A549 (cell line): ENCODE results near the gene TBC1D23. TPM values are rescaled to one million over a fixed set of nuclear protein-coding genes. Genes with fewer than 3 reads are reported as not detected.

Experiments used
- ATAC-seq, 2 experiments: fragments of 200-7000 bp in 1 of 2; fragments of >200 bp in 1 of 2; cut with Nextera tagmentation in 1 of 2; cut with Tn5 transposase in 1 of 2; 3 replicates each; pipeline versions ENCODE4 v1.8.0 to v1.9.1; 2018 to 2020; ENCODE audit warnings: mild to moderate bottlenecking in 1 of 2, moderate library complexity in 1 of 2
- CTCF ChIA-PET: fragments of 300-600 bp; sonication (Branson Sonifier 250); formaldehyde crosslinking; extraction: SDS; loops from one replicate; lab custom pipeline; 2021; ENCODE audit warnings: antibody characterized with exemption, inconsistent platforms; lab: Yijun Ruan, JAX
- POLR2A ChIA-PET: fragments of 350-600 bp; formaldehyde crosslinking; extraction: SDS; loops from one replicate; lab custom pipeline; 2021; ENCODE audit warnings: antibody characterized with exemption, inconsistent platforms; lab: Yijun Ruan, JAX
- DNase-seq, 2 experiments: peaks; one replicate each; pipeline versions ENCODE4 v3.0.0 to v3.0.0-alpha.2; 2011 to 2016; ENCODE audit warnings: low read depth in 1 of 2, low spot score in 1 of 2
- FAIRE-seq: peaks from 2 replicates; lab custom pipeline; 2011; peaks lifted over from hg19 to GRCh38; lab: Jason Lieb, UNC
- H3K27ac ChIP-seq, 2 experiments: fragments of >200 bp; sonication (Bioruptor Twin); formaldehyde crosslinking; 3 replicates each; pipeline ENCODE4 v1.5.1; 2016 to 2017
- H3K4me1 ChIP-seq: fragments of >200 bp; sonication (Bioruptor Twin); formaldehyde crosslinking; 3 replicates; pipeline ENCODE4 v1.6.1; 2016
- H3K4me2 ChIP-seq: fragments of >200 bp; sonication (Bioruptor Twin); formaldehyde crosslinking; 3 replicates; pipeline ENCODE4 v1.6.1; 2016
- H3K4me3 ChIP-seq: fragments of >200 bp; sonication (Bioruptor Twin); formaldehyde crosslinking; 3 replicates; pipeline ENCODE4 v1.5.1; 2016
- H3K9me3 ChIP-seq: fragments of >200 bp; sonication (Bioruptor Twin); formaldehyde crosslinking; 3 replicates; pipeline ENCODE4 v1.6.1; 2016
- BCL3 ChIP-seq: fragments of >200 bp; sonication (Bioruptor Twin); formaldehyde crosslinking; IDR thresholded peaks from 3 replicates; pipeline ENCODE4 v1.6.1; 2016
- EHMT2 ChIP-seq: fragments of 200-600 bp; sonication (generic); IDR thresholded peaks from 2 replicates; pipeline ENCODE4 v1.6.1; 2016; ENCODE audit warnings: antibody characterized with exemption, low read depth, mild to moderate bottlenecking, moderate library complexity
- ELK1 ChIP-seq: fragments of 150-350 bp; IDR thresholded peaks from 2 replicates; pipeline ENCODE4 v1.6.1; 2014; ENCODE audit warnings: low read depth, mild to moderate bottlenecking, low read length
- EP300 ChIP-seq, 2 experiments: fragments of >200 bp; sonication (Bioruptor Twin); formaldehyde crosslinking; IDR thresholded peaks; 2 replicates in 1 of 2; 3 replicates in 1 of 2; pipeline ENCODE4 v1.6.1; 2016 to 2017
- FOSL2 ChIP-seq, 2 experiments: fragments of 450-650 bp in 1 of 2; fragments of >200 bp in 1 of 2; sonication (Bioruptor Twin) in 1 of 2; formaldehyde crosslinking; IDR thresholded peaks; 2 replicates each; pipeline versions ENCODE4 v1.5.0 to v1.6.1; 2016 to 2020; ENCODE audit warnings: mild to moderate bottlenecking in 1 of 2, moderate library complexity in 1 of 2
- FOXS1 ChIP-seq: fragments of 250-450 bp; sonication (Bioruptor Pico); IDR thresholded peaks from 2 replicates; pipeline ENCODE4 v1.5.0; 2020; ENCODE audit warnings: mild to moderate bottlenecking, moderate library complexity
- HEYL ChIP-seq: fragments of 250-450 bp; sonication (Bioruptor Pico); IDR thresholded peaks from 2 replicates; pipeline ENCODE4 v1.8.0; 2021; ENCODE audit warnings: mild to moderate bottlenecking, moderate library complexity
- HOXB5 ChIP-seq: fragments of 250-450 bp; sonication (Bioruptor Pico); IDR thresholded peaks from 2 replicates; pipeline ENCODE4 v1.5.0; 2020; ENCODE audit warnings: mild to moderate bottlenecking, moderate library complexity
- JUN ChIP-seq, 2 experiments: fragments of >200 bp; sonication (Bioruptor Twin); formaldehyde crosslinking; IDR thresholded peaks; 2 replicates in 1 of 2; 3 replicates in 1 of 2; pipeline ENCODE4 v1.6.1; 2016 to 2017
- JUNB ChIP-seq: fragments of >200 bp; sonication (Bioruptor Twin); formaldehyde crosslinking; IDR thresholded peaks from 2 replicates; pipeline ENCODE4 v1.6.1; 2016
- MAFK ChIP-seq: fragments of 450-650 bp; IDR thresholded peaks from 2 replicates; pipeline ENCODE4 v1.6.1; 2014; ENCODE audit not compliant: partially characterized antibody
- MAZ ChIP-seq: fragments of 150-350 bp; IDR thresholded peaks from 2 replicates; pipeline ENCODE4 v1.6.1; 2014; ENCODE audit warnings: antibody characterized with exemption, low read depth, low read length, borderline replicate concordance
- NR3C1 ChIP-seq: fragments of >200 bp; sonication (Bioruptor Twin); formaldehyde crosslinking; IDR thresholded peaks from 3 replicates; pipeline ENCODE4 v1.6.1; 2017
- PBX3 ChIP-seq: IDR thresholded peaks from 2 replicates; pipeline ENCODE4 v1.6.1; 2012
- PHF8 ChIP-seq: fragments of 200-600 bp; sonication (generic); IDR thresholded peaks from 2 replicates; pipeline ENCODE4 v1.6.1; 2016; ENCODE audit warnings: low read depth, mild to moderate bottlenecking, antibody characterized with exemption, moderate library complexity, borderline replicate concordance
- POLR2AphosphoS2 ChIP-seq: conservative IDR thresholded peaks from 2 replicates; pipeline ENCODE4 v1.6.1; 2012; ENCODE audit warnings: low read length, improper control_type of control experiment, inconsistent platforms
- RAD21 ChIP-seq, 2 experiments: fragments of >200 bp in 1 of 2; sonication (Bioruptor Twin) in 1 of 2; formaldehyde crosslinking in 1 of 2; IDR thresholded peaks in 1 of 2; conservative IDR thresholded peaks in 1 of 2; 2 replicates in 1 of 2; 3 replicates in 1 of 2; pipeline ENCODE4 v1.6.1; 2012 to 2018; ENCODE audit warnings: inconsistent platforms in 1 of 2
- RFX5 ChIP-seq: fragments of 450-650 bp; IDR thresholded peaks from 2 replicates; pipeline ENCODE4 v1.7.1; 2014; ENCODE audit warnings: antibody characterized with exemption, mild to moderate bottlenecking, moderate library complexity
- RNF2 ChIP-seq: fragments of 200-600 bp; sonication (generic); IDR thresholded peaks from 2 replicates; pipeline ENCODE4 v1.6.1; 2016; ENCODE audit warnings: low read depth, mild to moderate bottlenecking, antibody characterized with exemption, moderate library complexity, borderline replicate concordance
- ZNF302 ChIP-seq: fragments of 250-450 bp; sonication (Bioruptor Pico); IDR thresholded peaks from 2 replicates; pipeline ENCODE4 v1.9.0; 2021; ENCODE audit warnings: inconsistent platforms, mild to moderate bottlenecking, moderate library complexity
- WGBS: methylation state at CpG from one replicate; pipeline ENCODE4 v1.1.6; 2017; ENCODE audit errors: missing lambda C conversion rate; 5-methylcytosine and 5-hydroxymethylcytosine counted together
- polyA plus RNA-seq, 4 experiments: library from polyadenylated mRNA; depleted of rRNA in 3 of 4; stranded (reverse); fragments of >200 nt; fragmentation: RNase III in 1 of 4; extraction: RNeasy Plus Mini Kit Qiagen cat#74134 plus additional on column Dnase treatment in 1 of 4; gene quantifications; 2 replicates in 3 of 4; 3 replicates in 1 of 4; pipeline ENCODE4 v1.2.3, GENCODE V29; 2011 to 2017
- TF ChIP-seq, protein P1 (sequence below): fragments of 450-650 bp; IDR thresholded peaks from 2 replicates; pipeline ENCODE4 v1.6.1; 2014; ENCODE audit warnings: antibody characterized with exemption
- TF ChIP-seq, protein P2 (sequence below): fragments of 250-450 bp; sonication (Bioruptor Pico); IDR thresholded peaks from 2 replicates; pipeline ENCODE4 v1.5.0; 2021; ENCODE audit warnings: mild to moderate bottlenecking, moderate library complexity, borderline replicate concordance
- TF ChIP-seq, protein P3 (sequence below): fragments of >200 bp; sonication (Bioruptor Twin); formaldehyde crosslinking; IDR thresholded peaks from 2 replicates; pipeline ENCODE4 v1.6.1; 2016

TBC1D23 gene
- polyA plus RNA-seq, 2 of the 4 experiments (the other 2 are of a cell fraction): 14.5 to 29.4 TPM

- ATAC-seq: no peak
- FAIRE-seq: no peak
- ChIA-PET POLR2A (interaction anchor here (0.6 kb wide), 1 partner anchor 72 kb away, joined by 4 read pairs; the partner anchor contains the start of gene LNP1), CTCF (interaction anchor here (1.1 to 5.9 kb wide), 2 partner anchors 14 kb away, joined by 3 to 34 read pairs; no protein-coding TSS in a partner anchor)
- Histone ChIP-seq H3K4me3 (no peak overlapping the region), H3K27ac (no peak overlapping the region), H3K9me3 (no peaks in the 10 kb centered on the region), H3K4me1 (peaks cover 5% of the 10 kb centered on the region; the same call in 1 of the 3 replicates), H3K4me2 (no peak overlapping the region)
- 52% methylated on average over 4 of the region's 4 CpGs for WGBS
- TF ChIP-seq, protein P1, sequence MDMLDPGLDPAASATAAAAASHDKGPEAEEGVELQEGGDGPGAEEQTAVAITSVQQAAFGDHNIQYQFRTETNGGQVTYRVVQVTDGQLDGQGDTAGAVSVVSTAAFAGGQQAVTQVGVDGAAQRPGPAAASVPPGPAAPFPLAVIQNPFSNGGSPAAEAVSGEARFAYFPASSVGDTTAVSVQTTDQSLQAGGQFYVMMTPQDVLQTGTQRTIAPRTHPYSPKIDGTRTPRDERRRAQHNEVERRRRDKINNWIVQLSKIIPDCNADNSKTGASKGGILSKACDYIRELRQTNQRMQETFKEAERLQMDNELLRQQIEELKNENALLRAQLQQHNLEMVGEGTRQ: no peak
- TF ChIP-seq RNF2 (no peak), PHF8 (no peak), RAD21 (conservative IDR thresholded peaks at IDR 0.05 in 1 of 2, IDR thresholded peaks at IDR 0.05 in 1 of 2) (no peak), EHMT2 (no peak), MAFK (no peak)
- no peak for DNase-seq
These were observed 69.2 kb downstream of the TBC1D23 start for GRCh38 chr3:100329800-100330489.

- no peaks in the 10 kb centered on the region for H3K9me3 ChIP-seq
- H3K4me3 ChIP-seq: no peak overlapping the region
- ChIA-PET POLR2A (no interaction called here), CTCF (interaction anchor here (0.6 to 5.9 kb wide), 3 partner anchors 14 to 133 kb away, joined by 3 to 34 read pairs (median 3); no protein-coding TSS in a partner anchor)
- FAIRE-seq (no peak), ATAC-seq (no peak), DNase-seq (no peak)
- 94% methylated on average over 5 of the region's 5 CpGs for WGBS
- no peak overlapping the region for H3K27ac ChIP-seq
- peaks cover 9% of the 10 kb centered on the region for H3K4me1 ChIP-seq
- no peak for TF ChIP-seq ZNF302 (CRISPR knock-in tag)
- TF ChIP-seq JUNB: no peak
- TF ChIP-seq FOXS1 (CRISPR knock-in tag): no peak
- no peak for TF ChIP-seq FOSL2 (IDR thresholded peaks at IDR 0.05)
- no peak for TF ChIP-seq FOSL2 (CRISPR knock-in tag; IDR thresholded peaks at IDR 0.05)
- TF ChIP-seq, protein P2, sequence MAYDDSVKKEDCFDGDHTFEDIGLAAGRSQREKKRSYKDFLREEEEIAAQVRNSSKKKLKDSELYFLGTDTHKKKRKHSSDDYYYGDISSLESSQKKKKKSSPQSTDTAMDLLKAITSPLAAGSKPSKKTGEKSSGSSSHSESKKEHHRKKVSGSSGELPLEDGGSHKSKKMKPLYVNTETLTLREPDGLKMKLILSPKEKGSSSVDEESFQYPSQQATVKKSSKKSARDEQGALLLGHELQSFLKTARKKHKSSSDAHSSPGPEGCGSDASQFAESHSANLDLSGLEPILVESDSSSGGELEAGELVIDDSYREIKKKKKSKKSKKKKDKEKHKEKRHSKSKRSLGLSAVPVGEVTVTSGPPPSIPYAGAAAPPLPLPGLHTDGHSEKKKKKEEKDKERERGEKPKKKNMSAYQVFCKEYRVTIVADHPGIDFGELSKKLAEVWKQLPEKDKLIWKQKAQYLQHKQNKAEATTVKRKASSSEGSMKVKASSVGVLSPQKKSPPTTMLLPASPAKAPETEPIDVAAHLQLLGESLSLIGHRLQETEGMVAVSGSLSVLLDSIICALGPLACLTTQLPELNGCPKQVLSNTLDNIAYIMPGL (CRISPR knock-in tag): no peak
- TF ChIP-seq RNF2: no peak
- no peak for TF ChIP-seq PBX3
- TF ChIP-seq MAZ: no peak
- TF ChIP-seq NR3C1: no peak
- no peak for TF ChIP-seq POLR2AphosphoS2
- no peak for TF ChIP-seq HOXB5 (CRISPR knock-in tag)
- TF ChIP-seq RFX5: no peak
- TF ChIP-seq HEYL (CRISPR knock-in tag): no peak
- TF ChIP-seq EP300 (IDR thresholded peaks at IDR 0.05): no peak
- TF ChIP-seq BCL3: no peak
- TF ChIP-seq, protein P1: no peak
- no peak for TF ChIP-seq JUN (IDR thresholded peaks at IDR 0.05)
- TF ChIP-seq, protein P3, sequence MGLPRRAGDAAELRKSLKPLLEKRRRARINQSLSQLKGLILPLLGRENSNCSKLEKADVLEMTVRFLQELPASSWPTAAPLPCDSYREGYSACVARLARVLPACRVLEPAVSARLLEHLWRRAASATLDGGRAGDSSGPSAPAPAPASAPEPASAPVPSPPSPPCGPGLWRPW: no peak
- no peak for TF ChIP-seq EHMT2
- no peak for TF ChIP-seq ELK1
- no peak overlapping the region for H3K4me2 ChIP-seq
These were observed 69.9 kb downstream of the TBC1D23 start for GRCh38 chr3:100330651-100331050.
